ENCODE results near the gene INTS11.

The INTS11 gene

DNA sequence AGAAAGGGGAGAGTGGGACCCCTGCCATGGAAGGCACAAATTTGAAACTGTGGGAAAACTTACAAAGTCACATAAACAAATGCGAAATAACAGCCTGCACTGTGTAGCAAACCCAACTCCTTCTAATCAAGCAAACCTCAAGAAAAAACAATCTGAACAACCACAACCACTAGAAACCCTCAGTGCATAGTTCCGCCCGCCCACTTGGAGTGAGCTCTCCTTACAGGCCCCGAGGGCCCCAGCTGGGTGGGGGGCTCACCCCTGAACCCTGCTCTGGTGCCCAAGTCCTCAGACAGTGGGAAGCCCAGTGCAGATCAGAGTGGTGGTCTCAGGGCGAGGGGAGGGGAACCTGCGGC lies 34.8 kb upstream of the INTS11 start:
- Histone ChIP-seq H3K27me3 (ENCODE audit: insufficient read depth, low read depth) (peaks cover 8% of the 10 kb centered on the region; the same call in 1 of the 2 replicates), H2AFZ (ENCODE audit: low read depth) (no peak overlapping the region), H3K27ac (no peak overlapping the region), H3K9ac (no peak overlapping the region), H3K4me3 (IDR thresholded peaks at IDR 0.05; ENCODE audit: insufficient read depth, low read depth, low read length) (no peak overlapping the region), H3K79me2 (ENCODE audit: insufficient read depth, low read depth) (no peaks in the 10 kb centered on the region), H3K4me2 (peak overlapping the region; percentile 9; the same call in 1 of the 2 replicates), H4K20me1 (ENCODE audit: insufficient read depth) (no peaks in the 10 kb centered on the region), H3K36me3 (ENCODE audit: insufficient read depth) (no peaks in the 10 kb centered on the region), H3K4me1 (ENCODE audit: low read depth, poor library complexity, severe bottlenecking) (peaks cover 14% of the 10 kb centered on the region)
- TF ChIP-seq, protein P1, sequence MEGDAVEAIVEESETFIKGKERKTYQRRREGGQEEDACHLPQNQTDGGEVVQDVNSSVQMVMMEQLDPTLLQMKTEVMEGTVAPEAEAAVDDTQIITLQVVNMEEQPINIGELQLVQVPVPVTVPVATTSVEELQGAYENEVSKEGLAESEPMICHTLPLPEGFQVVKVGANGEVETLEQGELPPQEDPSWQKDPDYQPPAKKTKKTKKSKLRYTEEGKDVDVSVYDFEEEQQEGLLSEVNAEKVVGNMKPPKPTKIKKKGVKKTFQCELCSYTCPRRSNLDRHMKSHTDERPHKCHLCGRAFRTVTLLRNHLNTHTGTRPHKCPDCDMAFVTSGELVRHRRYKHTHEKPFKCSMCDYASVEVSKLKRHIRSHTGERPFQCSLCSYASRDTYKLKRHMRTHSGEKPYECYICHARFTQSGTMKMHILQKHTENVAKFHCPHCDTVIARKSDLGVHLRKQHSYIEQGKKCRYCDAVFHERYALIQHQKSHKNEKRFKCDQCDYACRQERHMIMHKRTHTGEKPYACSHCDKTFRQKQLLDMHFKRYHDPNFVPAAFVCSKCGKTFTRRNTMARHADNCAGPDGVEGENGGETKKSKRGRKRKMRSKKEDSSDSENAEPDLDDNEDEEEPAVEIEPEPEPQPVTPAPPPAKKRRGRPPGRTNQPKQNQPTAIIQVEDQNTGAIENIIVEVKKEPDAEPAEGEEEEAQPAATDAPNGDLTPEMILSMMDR (conservative IDR thresholded peaks at IDR 0.05; ENCODE audit: low read depth, low read length) = no peak

DNA sequence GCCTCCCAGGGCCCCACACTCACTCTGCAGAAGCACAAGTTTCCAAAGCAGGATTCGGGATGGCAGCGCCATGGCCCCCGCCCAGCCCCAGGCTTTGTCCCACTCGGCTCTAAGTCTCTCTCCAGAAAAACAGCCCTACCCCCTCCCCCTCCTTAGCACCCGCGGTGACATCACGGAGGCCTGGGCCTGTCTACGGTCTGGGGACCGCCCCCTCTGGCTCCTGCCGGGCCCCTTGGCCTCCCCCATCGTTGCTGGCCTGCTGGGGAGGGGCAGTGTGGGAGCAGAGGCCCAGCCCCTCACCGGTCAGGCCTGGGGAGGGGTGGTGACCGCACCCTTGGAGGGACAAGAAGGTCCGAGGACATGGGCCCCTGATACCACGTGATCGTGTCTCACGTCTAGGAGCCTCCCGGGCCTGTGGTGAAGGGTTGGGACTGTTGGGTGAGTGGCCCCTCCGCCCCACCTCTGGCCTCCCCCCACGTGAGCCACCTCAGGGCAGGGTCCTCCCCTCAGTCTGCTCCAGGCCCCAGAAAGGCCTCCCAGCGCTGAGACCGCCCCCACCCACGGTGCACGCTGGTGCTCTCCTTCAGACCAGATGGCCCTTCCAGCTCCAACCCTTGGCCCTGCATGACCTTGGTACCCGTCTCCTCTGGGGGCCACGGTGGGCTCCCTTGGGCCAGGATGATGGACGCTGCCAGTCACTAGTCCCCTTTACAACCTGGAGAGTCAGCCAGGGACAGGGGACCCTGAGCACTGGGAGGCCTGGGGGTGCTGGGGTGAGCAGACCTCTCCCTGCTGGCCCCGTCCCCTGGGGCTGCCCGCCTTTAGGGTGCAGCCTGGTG lies 34.2 kb upstream of the INTS11 start, which contains the start of gene MXRA8:
MXRA8 (minus strand) TSS at position 123 of the 839 bp plus-strand sequence; CDS start at position 72, 51 bp downstream.
- Histone ChIP-seq H4K20me1 (ENCODE audit: insufficient read depth) (no peaks in the 10 kb centered on the region), H3K36me3 (ENCODE audit: insufficient read depth) (no peaks in the 10 kb centered on the region), H3K4me2 (peak within 1 kb of the TSS; percentile 9; the same call in 1 of the 2 replicates), H3K9ac (no peak within 1 kb of the TSS), H3K27me3 (ENCODE audit: insufficient read depth, low read depth) (peaks cover 8% of the 10 kb centered on the region; the same call in 1 of the 2 replicates), H3K27ac (no peak within 1 kb of the TSS), H3K4me1 (ENCODE audit: low read depth, poor library complexity, severe bottlenecking) (peaks cover 14% of the 10 kb centered on the region), H3K4me3 (IDR thresholded peaks at IDR 0.05; ENCODE audit: insufficient read depth, low read depth, low read length) (no peak within 1 kb of the TSS), H3K79me2 (ENCODE audit: insufficient read depth, low read depth) (no peaks in the 10 kb centered on the region), H2AFZ (ENCODE audit: low read depth) (no peak within 1 kb of the TSS)
- TF ChIP-seq, protein P1 (conservative IDR thresholded peaks at IDR 0.05; ENCODE audit: low read depth, low read length) = no peak

DNA sequence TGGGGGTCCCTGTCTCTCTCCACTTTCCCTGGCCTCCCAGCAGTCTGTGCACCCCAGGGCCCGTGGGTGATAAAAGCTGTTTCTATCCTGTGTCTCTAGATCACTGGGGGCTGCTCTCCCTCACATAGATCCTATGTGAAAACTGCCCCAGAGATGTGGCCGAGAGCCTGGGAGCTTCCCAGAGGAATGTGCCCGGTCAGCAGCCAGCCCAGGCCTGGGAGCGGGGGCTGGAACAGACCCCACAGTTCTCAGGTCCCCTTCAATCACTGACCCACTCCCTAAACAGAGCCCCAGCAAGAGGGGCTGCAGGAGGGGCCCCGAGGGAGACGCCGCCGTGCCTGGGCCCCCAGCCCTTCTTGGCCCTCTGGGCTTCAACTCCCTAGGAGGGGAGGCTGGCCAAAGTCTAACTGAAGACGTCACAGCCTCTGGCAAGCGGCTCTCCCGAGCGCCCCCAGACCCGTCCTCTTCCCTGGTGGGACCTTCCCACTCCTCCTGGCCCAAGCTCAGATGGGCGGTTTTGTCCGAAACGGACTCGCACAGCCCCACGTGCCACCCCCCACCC lies 33.5 kb upstream of the INTS11 start:
- Histone ChIP-seq H3K9ac (no peak overlapping the region), H4K20me1 (ENCODE audit: insufficient read depth) (no peaks in the 10 kb centered on the region), H3K27ac (no peak overlapping the region), H3K4me3 (IDR thresholded peaks at IDR 0.05; ENCODE audit: insufficient read depth, low read depth, low read length) (no peak overlapping the region), H3K4me2 (no peak overlapping the region), H3K27me3 (ENCODE audit: insufficient read depth, low read depth) (peaks cover 8% of the 10 kb centered on the region; the same call in 1 of the 2 replicates), H3K4me1 (ENCODE audit: low read depth, poor library complexity, severe bottlenecking) (peaks cover 14% of the 10 kb centered on the region), H3K79me2 (ENCODE audit: insufficient read depth, low read depth) (no peaks in the 10 kb centered on the region), H3K36me3 (ENCODE audit: insufficient read depth) (no peaks in the 10 kb centered on the region), H2AFZ (ENCODE audit: low read depth) (no peak overlapping the region)
- TF ChIP-seq, protein P1 (conservative IDR thresholded peaks at IDR 0.05; ENCODE audit: low read depth, low read length) = no peak

DNA sequence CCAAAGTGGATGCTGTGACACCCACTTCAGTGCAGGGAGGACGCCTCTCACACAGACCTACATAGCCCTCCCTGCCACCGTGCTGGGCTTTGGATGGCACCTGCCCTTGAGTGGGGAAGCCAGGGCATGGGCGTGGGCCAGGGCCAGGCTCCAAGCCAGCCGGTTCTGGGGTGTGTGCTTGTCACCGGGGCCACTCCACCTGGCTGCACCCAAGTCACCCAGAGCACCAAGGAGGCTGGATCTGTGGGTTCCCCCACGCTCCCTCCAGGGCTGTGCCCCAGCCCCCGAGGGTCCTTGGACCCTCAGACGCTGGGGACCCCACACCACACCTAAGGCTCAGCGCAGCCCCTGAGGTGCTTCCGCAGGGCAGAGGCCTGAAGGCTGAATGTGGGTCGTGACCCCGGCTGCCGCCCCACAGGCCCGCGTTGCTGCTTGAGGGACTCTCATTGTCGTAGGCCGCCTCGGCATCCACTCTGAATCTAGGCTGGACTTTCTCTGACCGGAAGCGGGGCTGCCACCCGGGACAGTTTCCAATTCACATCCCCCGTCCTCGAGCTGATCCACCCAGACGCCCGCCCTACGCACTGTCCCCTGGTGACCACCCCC lies 32.4 kb upstream of the INTS11 start:
- H2AFZ ChIP-seq (ENCODE audit: low read depth) = no peak overlapping the region
- no peaks in the 10 kb centered on the region for H3K36me3 ChIP-seq (ENCODE audit: insufficient read depth)
- H3K79me2 ChIP-seq (ENCODE audit: insufficient read depth, low read depth) = no peaks in the 10 kb centered on the region
- H3K27ac ChIP-seq = no peak overlapping the region
- H4K20me1 ChIP-seq (ENCODE audit: insufficient read depth) = no peaks in the 10 kb centered on the region
- H3K4me2 ChIP-seq = no peak overlapping the region
- TF ChIP-seq, protein P1 (conservative IDR thresholded peaks at IDR 0.05; ENCODE audit: low read depth, low read length) = no peak
- peaks cover 14% of the 10 kb centered on the region for H3K4me1 ChIP-seq (ENCODE audit: low read depth, poor library complexity, severe bottlenecking)
- H3K4me3 ChIP-seq (IDR thresholded peaks at IDR 0.05; ENCODE audit: insufficient read depth, low read depth, low read length) = no peak overlapping the region
- peaks cover 3% of the 10 kb centered on the region; the same call in 1 of the 2 replicates for H3K27me3 ChIP-seq (ENCODE audit: insufficient read depth, low read depth)
- H3K9ac ChIP-seq = no peak overlapping the region
